ENCODE results near the gene ARID1B. TPM values are rescaled to one million over a fixed set of nuclear protein-coding genes. Genes with fewer than 3 reads are reported as not detected.

ARID1B gene
- total and polyA plus RNA-seq, 9 of the 15 experiments (the other 6 are each of a cell fraction or from before 2014, with no cell fraction given) = 12.5 to 50.5 (median 25.8) TPM

DNA sequence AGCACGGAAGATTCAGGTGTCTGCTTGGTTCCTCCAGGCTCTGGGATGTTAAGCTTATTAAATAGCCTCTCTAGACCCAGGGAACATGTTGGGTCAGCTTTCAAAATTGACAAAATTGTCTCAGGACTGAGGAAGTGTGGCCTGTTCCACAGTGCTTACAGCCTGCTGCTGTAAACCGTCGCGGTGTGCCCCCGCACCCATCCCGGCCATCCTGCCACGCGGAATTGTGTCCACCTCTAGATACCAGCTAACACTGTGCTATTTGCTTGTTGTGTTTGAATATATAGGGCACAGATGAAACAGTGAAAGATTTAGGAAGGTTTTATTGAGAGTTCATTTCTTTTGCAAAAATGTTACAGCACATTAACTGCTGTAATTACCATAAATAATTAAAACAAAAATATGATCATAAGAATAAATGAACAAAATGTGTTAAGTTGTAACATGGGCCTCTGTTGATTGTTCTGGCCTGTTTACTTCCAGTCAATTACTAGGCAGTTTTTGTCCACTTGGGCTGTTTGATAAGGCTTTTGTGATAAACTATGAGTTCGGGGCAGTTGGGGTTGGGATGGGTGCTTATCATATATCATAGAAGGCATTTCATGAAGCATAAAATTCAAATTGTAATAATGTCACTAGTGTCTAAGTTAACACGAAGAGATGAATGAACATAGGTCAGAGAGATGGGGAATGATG is 77.4 kb downstream of the ARID1B start (continued):
- TF ChIP-seq MAFK (IDR thresholded peaks at IDR 0.05; ENCODE audit: low read length) (peak; percentile 20; the same call in 1 of the 2 replicates), IFI16 (CRISPR knock-in tag; IDR thresholded peaks at IDR 0.05) (no peak), CHD2 (IDR thresholded peaks at IDR 0.05; ENCODE audit: low read depth, low read length) (no peak), MAFF (IDR thresholded peaks at IDR 0.05; ENCODE audit: low read length) (peak; percentile 47; the same call in 1 of the 2 replicates), ZNF586 (CRISPR knock-in tag; conservative IDR thresholded peaks at IDR 0.05) (no peak), MCM5 (IDR thresholded peaks at IDR 0.05; ENCODE audit: low read depth) (no peak), ILF3 (IDR thresholded peaks at IDR 0.05; ENCODE audit: borderline replicate concordance) (no peak), RBFOX2 (IDR thresholded peaks at IDR 0.05; ENCODE audit: low read depth, low read length) (no peak)
- TF ChIP-seq, protein P1, sequence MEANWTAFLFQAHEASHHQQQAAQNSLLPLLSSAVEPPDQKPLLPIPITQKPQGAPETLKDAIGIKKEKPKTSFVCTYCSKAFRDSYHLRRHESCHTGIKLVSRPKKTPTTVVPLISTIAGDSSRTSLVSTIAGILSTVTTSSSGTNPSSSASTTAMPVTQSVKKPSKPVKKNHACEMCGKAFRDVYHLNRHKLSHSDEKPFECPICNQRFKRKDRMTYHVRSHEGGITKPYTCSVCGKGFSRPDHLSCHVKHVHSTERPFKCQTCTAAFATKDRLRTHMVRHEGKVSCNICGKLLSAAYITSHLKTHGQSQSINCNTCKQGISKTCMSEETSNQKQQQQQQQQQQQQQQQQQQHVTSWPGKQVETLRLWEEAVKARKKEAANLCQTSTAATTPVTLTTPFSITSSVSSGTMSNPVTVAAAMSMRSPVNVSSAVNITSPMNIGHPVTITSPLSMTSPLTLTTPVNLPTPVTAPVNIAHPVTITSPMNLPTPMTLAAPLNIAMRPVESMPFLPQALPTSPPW (CRISPR knock-in tag; IDR thresholded peaks at IDR 0.05) = 0 out of 2 replicates have a peak, but pooled peaks have one; percentile 13
- TF ChIP-seq, protein P2, sequence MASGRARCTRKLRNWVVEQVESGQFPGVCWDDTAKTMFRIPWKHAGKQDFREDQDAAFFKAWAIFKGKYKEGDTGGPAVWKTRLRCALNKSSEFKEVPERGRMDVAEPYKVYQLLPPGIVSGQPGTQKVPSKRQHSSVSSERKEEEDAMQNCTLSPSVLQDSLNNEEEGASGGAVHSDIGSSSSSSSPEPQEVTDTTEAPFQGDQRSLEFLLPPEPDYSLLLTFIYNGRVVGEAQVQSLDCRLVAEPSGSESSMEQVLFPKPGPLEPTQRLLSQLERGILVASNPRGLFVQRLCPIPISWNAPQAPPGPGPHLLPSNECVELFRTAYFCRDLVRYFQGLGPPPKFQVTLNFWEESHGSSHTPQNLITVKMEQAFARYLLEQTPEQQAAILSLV (tag; IDR thresholded peaks at IDR 0.05) = no peak
- TF ChIP-seq, protein P3, sequence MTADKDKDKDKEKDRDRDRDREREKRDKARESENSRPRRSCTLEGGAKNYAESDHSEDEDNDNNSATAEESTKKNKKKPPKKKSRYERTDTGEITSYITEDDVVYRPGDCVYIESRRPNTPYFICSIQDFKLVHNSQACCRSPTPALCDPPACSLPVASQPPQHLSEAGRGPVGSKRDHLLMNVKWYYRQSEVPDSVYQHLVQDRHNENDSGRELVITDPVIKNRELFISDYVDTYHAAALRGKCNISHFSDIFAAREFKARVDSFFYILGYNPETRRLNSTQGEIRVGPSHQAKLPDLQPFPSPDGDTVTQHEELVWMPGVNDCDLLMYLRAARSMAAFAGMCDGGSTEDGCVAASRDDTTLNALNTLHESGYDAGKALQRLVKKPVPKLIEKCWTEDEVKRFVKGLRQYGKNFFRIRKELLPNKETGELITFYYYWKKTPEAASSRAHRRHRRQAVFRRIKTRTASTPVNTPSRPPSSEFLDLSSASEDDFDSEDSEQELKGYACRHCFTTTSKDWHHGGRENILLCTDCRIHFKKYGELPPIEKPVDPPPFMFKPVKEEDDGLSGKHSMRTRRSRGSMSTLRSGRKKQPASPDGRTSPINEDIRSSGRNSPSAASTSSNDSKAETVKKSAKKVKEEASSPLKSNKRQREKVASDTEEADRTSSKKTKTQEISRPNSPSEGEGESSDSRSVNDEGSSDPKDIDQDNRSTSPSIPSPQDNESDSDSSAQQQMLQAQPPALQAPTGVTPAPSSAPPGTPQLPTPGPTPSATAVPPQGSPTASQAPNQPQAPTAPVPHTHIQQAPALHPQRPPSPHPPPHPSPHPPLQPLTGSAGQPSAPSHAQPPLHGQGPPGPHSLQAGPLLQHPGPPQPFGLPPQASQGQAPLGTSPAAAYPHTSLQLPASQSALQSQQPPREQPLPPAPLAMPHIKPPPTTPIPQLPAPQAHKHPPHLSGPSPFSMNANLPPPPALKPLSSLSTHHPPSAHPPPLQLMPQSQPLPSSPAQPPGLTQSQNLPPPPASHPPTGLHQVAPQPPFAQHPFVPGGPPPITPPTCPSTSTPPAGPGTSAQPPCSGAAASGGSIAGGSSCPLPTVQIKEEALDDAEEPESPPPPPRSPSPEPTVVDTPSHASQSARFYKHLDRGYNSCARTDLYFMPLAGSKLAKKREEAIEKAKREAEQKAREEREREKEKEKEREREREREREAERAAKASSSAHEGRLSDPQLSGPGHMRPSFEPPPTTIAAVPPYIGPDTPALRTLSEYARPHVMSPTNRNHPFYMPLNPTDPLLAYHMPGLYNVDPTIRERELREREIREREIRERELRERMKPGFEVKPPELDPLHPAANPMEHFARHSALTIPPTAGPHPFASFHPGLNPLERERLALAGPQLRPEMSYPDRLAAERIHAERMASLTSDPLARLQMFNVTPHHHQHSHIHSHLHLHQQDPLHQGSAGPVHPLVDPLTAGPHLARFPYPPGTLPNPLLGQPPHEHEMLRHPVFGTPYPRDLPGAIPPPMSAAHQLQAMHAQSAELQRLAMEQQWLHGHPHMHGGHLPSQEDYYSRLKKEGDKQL (CRISPR knock-in tag; IDR thresholded peaks at IDR 0.05; ENCODE audit: borderline replicate concordance) = no peak
- TF ChIP-seq, protein P4, sequence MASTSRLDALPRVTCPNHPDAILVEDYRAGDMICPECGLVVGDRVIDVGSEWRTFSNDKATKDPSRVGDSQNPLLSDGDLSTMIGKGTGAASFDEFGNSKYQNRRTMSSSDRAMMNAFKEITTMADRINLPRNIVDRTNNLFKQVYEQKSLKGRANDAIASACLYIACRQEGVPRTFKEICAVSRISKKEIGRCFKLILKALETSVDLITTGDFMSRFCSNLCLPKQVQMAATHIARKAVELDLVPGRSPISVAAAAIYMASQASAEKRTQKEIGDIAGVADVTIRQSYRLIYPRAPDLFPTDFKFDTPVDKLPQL (IDR thresholded peaks at IDR 0.05; ENCODE audit: extremely low read depth, insufficient read length) = no peak
- TF ChIP-seq, protein P5, sequence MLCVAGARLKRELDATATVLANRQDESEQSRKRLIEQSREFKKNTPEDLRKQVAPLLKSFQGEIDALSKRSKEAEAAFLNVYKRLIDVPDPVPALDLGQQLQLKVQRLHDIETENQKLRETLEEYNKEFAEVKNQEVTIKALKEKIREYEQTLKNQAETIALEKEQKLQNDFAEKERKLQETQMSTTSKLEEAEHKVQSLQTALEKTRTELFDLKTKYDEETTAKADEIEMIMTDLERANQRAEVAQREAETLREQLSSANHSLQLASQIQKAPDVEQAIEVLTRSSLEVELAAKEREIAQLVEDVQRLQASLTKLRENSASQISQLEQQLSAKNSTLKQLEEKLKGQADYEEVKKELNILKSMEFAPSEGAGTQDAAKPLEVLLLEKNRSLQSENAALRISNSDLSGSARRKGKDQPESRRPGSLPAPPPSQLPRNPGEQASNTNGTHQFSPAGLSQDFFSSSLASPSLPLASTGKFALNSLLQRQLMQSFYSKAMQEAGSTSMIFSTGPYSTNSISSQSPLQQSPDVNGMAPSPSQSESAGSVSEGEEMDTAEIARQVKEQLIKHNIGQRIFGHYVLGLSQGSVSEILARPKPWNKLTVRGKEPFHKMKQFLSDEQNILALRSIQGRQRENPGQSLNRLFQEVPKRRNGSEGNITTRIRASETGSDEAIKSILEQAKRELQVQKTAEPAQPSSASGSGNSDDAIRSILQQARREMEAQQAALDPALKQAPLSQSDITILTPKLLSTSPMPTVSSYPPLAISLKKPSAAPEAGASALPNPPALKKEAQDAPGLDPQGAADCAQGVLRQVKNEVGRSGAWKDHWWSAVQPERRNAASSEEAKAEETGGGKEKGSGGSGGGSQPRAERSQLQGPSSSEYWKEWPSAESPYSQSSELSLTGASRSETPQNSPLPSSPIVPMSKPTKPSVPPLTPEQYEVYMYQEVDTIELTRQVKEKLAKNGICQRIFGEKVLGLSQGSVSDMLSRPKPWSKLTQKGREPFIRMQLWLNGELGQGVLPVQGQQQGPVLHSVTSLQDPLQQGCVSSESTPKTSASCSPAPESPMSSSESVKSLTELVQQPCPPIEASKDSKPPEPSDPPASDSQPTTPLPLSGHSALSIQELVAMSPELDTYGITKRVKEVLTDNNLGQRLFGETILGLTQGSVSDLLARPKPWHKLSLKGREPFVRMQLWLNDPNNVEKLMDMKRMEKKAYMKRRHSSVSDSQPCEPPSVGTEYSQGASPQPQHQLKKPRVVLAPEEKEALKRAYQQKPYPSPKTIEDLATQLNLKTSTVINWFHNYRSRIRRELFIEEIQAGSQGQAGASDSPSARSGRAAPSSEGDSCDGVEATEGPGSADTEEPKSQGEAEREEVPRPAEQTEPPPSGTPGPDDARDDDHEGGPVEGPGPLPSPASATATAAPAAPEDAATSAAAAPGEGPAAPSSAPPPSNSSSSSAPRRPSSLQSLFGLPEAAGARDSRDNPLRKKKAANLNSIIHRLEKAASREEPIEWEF (CRISPR knock-in tag; IDR thresholded peaks at IDR 0.05) = no peak
